HS-5 (cell line): ENCODE results near the gene ZNF594.
"Not testable (repeated sequence)": the region's sequence is repeated elsewhere in the genome, so short reads cannot be mapped to it uniquely, and the experiment has no call there.

Experiments used
- DNase-seq: peaks from one replicate; pipeline ENCODE4 v3.0.0-alpha.2; 2012; ENCODE audit warnings: low read depth

Gene ZNF594

GRCh38 chr17:5136580-5137412, 54.9 kb downstream of the ZNF594 start:
- not testable (repeated sequence) for DNase-seq

GRCh38 chr17:5135726-5136579, 55.7 kb downstream of the ZNF594 start:
- no peak for DNase-seq

- not testable (repeated sequence) for DNase-seq
Measured at GRCh38 chr17:5135131-5135712, 56.4 kb downstream of the ZNF594 start.

GRCh38 chr17:5134571-5134970, 57.1 kb downstream of the ZNF594 start:
- not testable (repeated sequence) for DNase-seq

GRCh38 chr17:5133961-5134360, 57.7 kb downstream of the ZNF594 start:
- DNase-seq: not testable (repeated sequence)

- no peak for DNase-seq
Measured at GRCh38 chr17:5133311-5133710, 58.4 kb downstream of the ZNF594 start.

GRCh38 chr17:5132503-5133225, 59.0 kb downstream of the ZNF594 start:
- not testable (repeated sequence) for DNase-seq

- DNase-seq: not testable (repeated sequence)
Measured at GRCh38 chr17:5131799-5132502, 59.7 kb downstream of the ZNF594 start.

GRCh38 chr17:5131146-5131715, 60.4 kb downstream of the ZNF594 start:
- no peak for DNase-seq

GRCh38 chr17:5130687-5131086, 61.0 kb downstream of the ZNF594 start:
- DNase-seq: not testable (repeated sequence)

GRCh38 chr17:5130261-5130660, 61.4 kb downstream of the ZNF594 start:
- DNase-seq: not testable (repeated sequence)

- DNase-seq: not testable (repeated sequence)
Measured at GRCh38 chr17:5129770-5130169, 61.9 kb downstream of the ZNF594 start.
